H4 (cell line): ENCODE data around the gene CRYBG3. TPM values are rescaled to one million over a fixed set of nuclear protein-coding genes. Genes with fewer than 3 reads are reported as not detected.
"Not testable (repeated sequence)": the region's sequence is repeated elsewhere in the genome, so short reads cannot be mapped to it uniquely, and the experiment has no call there.

Source experiments
- DNase-seq: peaks from one replicate; pipeline ENCODE4 v3.0.0-alpha.2; 2015; ENCODE audit warnings: low spot score
- total RNA-seq: library from RNA; depleted of rRNA; stranded (reverse); fragments of >200 nt; shearing (Covaris generic); gene quantifications from 2 replicates; pipeline ENCODE4 v1.2.3, GENCODE V29; 2014

The CRYBG3 gene
- total RNA-seq, 1 experiment from 2014 or later, result 8.2 TPM

- DNase-seq, result no peak
Observed at GRCh38 chr3:97896547-97896946, 74.7 kb downstream of the CRYBG3 start.

DNA sequence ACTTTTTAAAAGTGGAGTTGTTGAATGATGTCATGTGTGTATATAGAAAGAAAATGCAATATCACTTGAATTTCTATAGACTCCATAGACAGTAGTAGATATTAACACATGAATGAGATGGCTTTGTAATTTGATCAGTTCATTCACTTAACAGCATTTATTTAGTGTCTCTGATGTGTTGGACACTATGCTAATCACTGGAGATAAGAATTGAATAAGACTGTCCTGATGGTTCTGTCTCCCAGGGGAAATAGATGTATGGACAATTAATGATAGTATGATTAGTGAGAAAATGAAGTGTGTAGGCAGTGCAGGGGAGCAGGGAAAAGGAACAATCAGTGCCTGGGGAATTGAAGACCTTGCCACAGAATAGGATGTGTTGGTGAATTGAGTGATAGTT, 77.5 kb downstream of the CRYBG3 start:
- DNase-seq, result no peak

DNA sequence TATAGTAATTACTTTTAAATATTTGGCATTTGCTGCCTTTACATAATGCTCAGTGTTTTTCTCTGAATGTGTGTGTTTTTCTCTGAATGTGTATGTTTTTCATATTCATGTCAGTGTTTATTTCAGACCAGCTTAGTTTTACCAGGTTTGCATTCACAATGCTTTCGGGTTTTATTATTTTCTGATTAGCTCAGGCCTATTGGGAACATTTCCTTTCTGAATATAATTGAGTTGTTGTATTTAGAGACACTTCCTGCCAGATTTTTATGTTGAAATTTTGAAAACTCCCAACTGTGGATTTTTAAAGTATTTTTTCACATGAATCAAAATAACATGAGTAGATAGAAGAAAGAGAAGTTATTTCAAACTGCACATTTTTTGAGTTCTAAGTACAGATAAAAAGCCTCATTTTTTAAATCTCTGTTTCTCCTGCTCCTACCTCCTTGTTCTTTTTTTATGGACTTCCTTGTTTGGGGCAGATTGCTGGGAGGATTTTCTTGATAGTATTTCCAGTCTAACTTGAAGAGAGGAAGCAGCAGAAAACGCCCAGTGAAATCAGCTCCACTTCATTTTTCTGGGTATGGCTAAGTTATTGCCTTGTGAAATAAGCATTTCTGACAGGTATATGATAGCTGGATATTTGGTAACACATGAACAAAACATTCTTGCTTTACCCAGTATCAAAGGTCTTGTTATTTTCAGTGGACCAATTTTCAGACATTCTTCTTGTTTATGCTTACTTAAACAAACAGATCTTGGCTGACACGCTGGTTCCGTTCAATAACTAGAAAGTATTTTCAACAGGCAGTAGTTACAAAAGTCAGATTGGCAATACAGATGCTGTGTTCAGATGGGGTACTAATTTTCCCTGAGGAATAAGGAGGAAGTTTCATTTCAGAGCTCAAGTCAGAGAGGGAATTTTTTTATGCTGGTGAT, 79.8 kb downstream of the CRYBG3 start:
- no peak for DNase-seq

- DNase-seq, result not testable (repeated sequence)
Observed at GRCh38 chr3:97909830-97910229, 88.0 kb downstream of the CRYBG3 start.

- DNase-seq, result not testable (repeated sequence)
Observed at GRCh38 chr3:97910236-97910831, 88.5 kb downstream of the CRYBG3 start.

- DNase-seq, result no peak
Observed at GRCh38 chr3:97910931-97911351, 89.1 kb downstream of the CRYBG3 start.

DNA sequence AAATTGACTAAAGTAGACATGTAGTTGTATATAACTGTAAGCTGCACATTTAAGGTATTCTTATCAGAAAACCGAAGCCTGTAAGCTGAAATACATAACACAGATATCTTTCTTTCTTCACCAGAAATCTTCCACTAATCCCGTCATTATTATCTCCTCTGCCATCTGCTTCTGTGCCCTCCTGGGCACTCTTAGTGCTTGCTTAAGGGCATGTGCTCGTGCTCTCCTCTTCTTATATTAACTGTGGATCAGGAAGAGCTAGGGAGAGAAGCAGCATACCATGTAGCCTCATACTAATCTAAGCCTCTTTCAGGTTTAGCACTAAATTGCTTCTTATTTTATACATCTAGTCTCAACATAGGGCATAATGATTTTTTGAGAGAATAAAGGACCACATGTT, 89.6 kb downstream of the CRYBG3 start:
- no peak for DNase-seq

DNA sequence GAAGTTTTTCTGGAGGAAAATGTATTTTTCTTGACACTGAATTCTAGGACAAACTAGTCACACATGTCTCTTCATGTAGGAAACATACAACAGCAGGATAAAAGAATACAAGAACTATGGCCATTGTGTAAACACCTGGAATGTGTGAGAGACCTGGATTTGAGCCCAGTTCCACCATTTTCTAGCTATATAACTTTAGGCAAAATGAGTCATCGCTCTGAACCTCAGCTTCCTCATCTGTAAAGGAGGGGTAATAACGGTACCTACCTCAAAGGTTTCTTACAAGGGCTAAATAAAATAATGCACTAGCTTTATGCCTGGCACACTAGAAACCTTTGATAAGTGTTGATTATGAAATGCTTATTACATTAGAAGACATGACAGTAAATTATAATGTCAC, 92.6 kb downstream of the CRYBG3 start:
- DNase-seq, result peak; percentile 67

DNA sequence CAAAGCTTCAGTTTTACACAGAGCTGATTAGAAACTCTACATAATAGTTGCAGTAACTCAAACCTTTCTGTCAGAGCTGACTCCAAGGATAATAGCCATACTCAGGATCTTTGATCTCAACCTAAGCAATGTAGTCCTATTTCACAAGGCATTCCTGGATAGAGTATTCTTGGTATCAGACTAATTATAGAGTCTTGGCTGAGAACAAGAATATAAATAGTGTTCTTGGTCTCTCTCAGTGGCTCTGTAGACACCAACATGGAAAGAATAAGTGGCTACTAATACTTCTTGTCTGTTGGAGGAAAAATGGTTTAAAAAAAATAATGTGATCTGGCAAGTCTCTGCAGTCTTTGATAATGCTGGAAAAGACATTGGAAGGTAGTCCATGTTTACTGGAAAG, 94.8 kb downstream of the CRYBG3 start:
- DNase-seq, result no peak

GRCh38 chr3:97917813-97918536, 96.2 kb downstream of the CRYBG3 start:
- DNase-seq, result peak; percentile 38

GRCh38 chr3:97927704-97928103, 105.9 kb downstream of the CRYBG3 start:
- no peak for DNase-seq

DNA sequence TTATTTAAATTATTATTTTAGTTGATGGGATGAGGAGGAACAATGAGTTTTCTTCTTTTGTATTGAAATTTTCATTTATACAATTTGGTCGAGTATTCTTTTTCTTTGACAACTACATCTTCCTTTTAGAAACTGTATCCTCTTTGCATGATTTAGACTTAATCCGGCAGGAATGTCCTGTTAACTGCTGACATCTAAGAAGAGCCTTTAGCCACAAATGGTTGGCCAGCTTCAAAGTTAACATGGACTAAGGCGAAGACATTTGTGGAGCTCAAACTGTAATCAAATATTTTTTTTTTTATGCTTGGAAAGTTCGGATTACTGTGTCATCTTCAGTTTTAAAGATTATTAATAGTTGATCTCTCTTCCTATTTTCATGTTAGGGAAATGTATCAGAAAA, 107.2 kb downstream of the CRYBG3 start:
- no peak for DNase-seq

GRCh38 chr3:97930018-97930417, 108.2 kb downstream of the CRYBG3 start:
- DNase-seq, result no peak

DNA sequence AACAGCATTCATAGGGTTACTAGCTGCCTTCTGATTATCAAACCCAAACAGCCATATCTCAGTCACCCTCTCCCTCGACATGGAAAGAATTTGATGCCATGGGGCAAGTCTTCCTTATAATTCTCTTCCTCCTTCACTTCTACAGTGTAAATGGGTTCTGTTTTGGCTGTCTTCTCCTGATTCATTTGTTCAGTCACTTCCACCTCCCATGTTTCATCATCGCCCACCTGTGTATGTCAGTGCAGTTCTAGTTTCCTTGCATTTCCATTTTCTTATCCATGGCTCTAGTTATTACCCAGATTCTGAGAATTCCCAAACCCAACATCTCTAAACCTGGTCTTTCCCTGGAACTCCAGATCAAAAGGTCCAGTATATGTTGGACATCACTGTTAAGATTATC, 109.4 kb downstream of the CRYBG3 start:
- DNase-seq, result no peak

- DNase-seq, result no peak
Observed at GRCh38 chr3:97932387-97932801, 110.6 kb downstream of the CRYBG3 start.

GRCh38 chr3:97934980-97935695, 113.3 kb downstream of the CRYBG3 start:
- DNase-seq, result no peak

GRCh38 chr3:97935842-97936241, 114.0 kb downstream of the CRYBG3 start:
- DNase-seq, result no peak

- no peak for DNase-seq
Observed at GRCh38 chr3:97937205-97937604, 115.4 kb downstream of the CRYBG3 start.

- DNase-seq, result no peak
Observed at GRCh38 chr3:97938444-97938843, 116.6 kb downstream of the CRYBG3 start.

DNA sequence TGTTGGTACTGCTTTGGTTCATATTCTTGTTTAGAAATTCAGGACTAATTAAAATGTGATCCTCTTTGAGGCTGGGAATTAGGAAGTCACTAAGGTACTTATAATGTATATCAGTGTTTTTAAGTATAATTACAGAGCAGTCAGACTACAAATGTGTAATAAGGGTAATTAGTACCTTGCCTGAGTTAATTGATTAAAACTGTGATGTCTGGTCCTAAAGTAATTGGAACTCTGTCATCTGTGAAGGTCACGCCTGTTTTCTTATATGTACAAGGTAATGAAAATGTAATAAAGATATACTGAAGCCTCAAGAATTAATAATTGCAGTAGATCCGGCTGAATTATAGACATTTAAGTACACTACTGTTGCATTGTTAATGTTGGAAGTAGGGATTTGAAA, 117.6 kb downstream of the CRYBG3 start:
- no peak for DNase-seq

GRCh38 chr3:97940034-97940433, 118.2 kb downstream of the CRYBG3 start:
- no peak for DNase-seq
